ENCODE data around the gene CUL9.

CUL9 gene

DNA sequence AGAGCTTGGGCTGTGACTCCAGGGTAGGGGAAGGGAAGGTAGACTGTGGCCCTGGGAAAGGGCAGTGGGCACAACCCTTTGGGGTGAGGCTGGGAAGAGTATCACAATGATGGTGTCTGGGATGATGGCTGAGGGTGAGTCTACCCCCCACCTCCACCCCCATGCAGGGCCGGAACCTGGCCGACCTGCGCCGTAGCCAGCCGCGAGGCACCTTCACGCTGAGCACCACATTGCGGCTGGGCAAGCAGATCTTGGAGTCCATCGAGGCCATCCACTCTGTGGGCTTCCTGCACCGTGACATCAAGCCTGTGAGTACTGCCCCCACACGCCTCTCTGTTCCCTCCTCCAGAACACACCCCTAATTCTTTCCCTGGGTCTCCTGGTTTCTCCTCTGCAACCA is 71.4 kb downstream of the CUL9 start:
- Histone ChIP-seq H3K27ac (ENCODE audit: low read length) (no peak overlapping the region), H3K79me2 (ENCODE audit: low read length) (no peaks in the 10 kb centered on the region), H4K20me1 (ENCODE audit: insufficient read depth, low read length) (no peaks in the 10 kb centered on the region), H3K9me2 (replicated peaks; ENCODE audit: insufficient read depth, low read length) (no peaks in the 10 kb centered on the region), H3K27me3 (replicated peaks; ENCODE audit: insufficient read depth, low read length) (no peaks in the 10 kb centered on the region), H2AFZ (ENCODE audit: low read length) (no peak overlapping the region), H3K4me1 (ENCODE audit: low read length) (peaks cover 13% of the 10 kb centered on the region), H3K36me3 (replicated peaks; ENCODE audit: insufficient read depth, low read length) (no peaks in the 10 kb centered on the region), H3K4me3 (ENCODE audit: low read length) (no peak overlapping the region), H3K9ac (ENCODE audit: low read length) (no peak overlapping the region), H3F3A (ENCODE audit: insufficient read depth, low read length) (no peaks in the 10 kb centered on the region), H3K4me2 (ENCODE audit: low read depth, low read length) (no peak overlapping the region), H3K9me3 (replicated peaks; ENCODE audit: insufficient read depth, low read length) (no peaks in the 10 kb centered on the region)
- no peak for DNase-seq
- TF ChIP-seq EZH2phosphoT487 (IDR thresholded peaks at IDR 0.05; ENCODE audit: low read length) (no peak), EZH2 (optimal IDR thresholded peaks at IDR 0.05; ENCODE audit: low read depth, low read length) (no peak)
- TF ChIP-seq, protein P1, sequence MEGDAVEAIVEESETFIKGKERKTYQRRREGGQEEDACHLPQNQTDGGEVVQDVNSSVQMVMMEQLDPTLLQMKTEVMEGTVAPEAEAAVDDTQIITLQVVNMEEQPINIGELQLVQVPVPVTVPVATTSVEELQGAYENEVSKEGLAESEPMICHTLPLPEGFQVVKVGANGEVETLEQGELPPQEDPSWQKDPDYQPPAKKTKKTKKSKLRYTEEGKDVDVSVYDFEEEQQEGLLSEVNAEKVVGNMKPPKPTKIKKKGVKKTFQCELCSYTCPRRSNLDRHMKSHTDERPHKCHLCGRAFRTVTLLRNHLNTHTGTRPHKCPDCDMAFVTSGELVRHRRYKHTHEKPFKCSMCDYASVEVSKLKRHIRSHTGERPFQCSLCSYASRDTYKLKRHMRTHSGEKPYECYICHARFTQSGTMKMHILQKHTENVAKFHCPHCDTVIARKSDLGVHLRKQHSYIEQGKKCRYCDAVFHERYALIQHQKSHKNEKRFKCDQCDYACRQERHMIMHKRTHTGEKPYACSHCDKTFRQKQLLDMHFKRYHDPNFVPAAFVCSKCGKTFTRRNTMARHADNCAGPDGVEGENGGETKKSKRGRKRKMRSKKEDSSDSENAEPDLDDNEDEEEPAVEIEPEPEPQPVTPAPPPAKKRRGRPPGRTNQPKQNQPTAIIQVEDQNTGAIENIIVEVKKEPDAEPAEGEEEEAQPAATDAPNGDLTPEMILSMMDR (IDR thresholded peaks at IDR 0.05; ENCODE audit: low read length) = no peak

GRCh38 chr6:43254138-43254817 is 72.3 kb downstream of the CUL9 start:
- H3K79me2 ChIP-seq (ENCODE audit: low read length) = no peaks in the 10 kb centered on the region
- H3K9me2 ChIP-seq (replicated peaks; ENCODE audit: insufficient read depth, low read length) = no peaks in the 10 kb centered on the region
- TF ChIP-seq, protein P1 (IDR thresholded peaks at IDR 0.05; ENCODE audit: low read length) = no peak
- TF ChIP-seq EZH2 (optimal IDR thresholded peaks at IDR 0.05; ENCODE audit: low read depth, low read length) = no peak
- no peak for TF ChIP-seq EZH2phosphoT487 (IDR thresholded peaks at IDR 0.05; ENCODE audit: low read length)
- H3K27me3 ChIP-seq (replicated peaks; ENCODE audit: insufficient read depth, low read length) = no peaks in the 10 kb centered on the region
- no peaks in the 10 kb centered on the region for H3K36me3 ChIP-seq (replicated peaks; ENCODE audit: insufficient read depth, low read length)
- H3K4me2 ChIP-seq (ENCODE audit: low read depth, low read length) = no peak overlapping the region
- H3F3A ChIP-seq (ENCODE audit: insufficient read depth, low read length) = no peaks in the 10 kb centered on the region
- no peaks in the 10 kb centered on the region for H3K9me3 ChIP-seq (replicated peaks; ENCODE audit: insufficient read depth, low read length)
- H3K9ac ChIP-seq (ENCODE audit: low read length) = no peak overlapping the region
- H3K4me1 ChIP-seq (ENCODE audit: low read length) = peaks cover 13% of the 10 kb centered on the region
- no peak overlapping the region for H3K27ac ChIP-seq (ENCODE audit: low read length)
- DNase-seq = no peak
- H3K4me3 ChIP-seq (ENCODE audit: low read length) = no peak overlapping the region
- no peaks in the 10 kb centered on the region for H4K20me1 ChIP-seq (ENCODE audit: insufficient read depth, low read length)
- H2AFZ ChIP-seq (ENCODE audit: low read length) = no peak overlapping the region

- Histone ChIP-seq H3K27ac (ENCODE audit: low read length) (no peak overlapping the region), H3K4me1 (ENCODE audit: low read length) (peaks cover 13% of the 10 kb centered on the region), H2AFZ (ENCODE audit: low read length) (no peak overlapping the region), H3F3A (ENCODE audit: insufficient read depth, low read length) (no peaks in the 10 kb centered on the region), H3K9ac (ENCODE audit: low read length) (no peak overlapping the region), H3K36me3 (replicated peaks; ENCODE audit: insufficient read depth, low read length) (no peaks in the 10 kb centered on the region), H4K20me1 (ENCODE audit: insufficient read depth, low read length) (no peaks in the 10 kb centered on the region), H3K4me2 (ENCODE audit: low read depth, low read length) (no peak overlapping the region), H3K79me2 (ENCODE audit: low read length) (no peaks in the 10 kb centered on the region), H3K27me3 (replicated peaks; ENCODE audit: insufficient read depth, low read length) (no peaks in the 10 kb centered on the region), H3K9me2 (replicated peaks; ENCODE audit: insufficient read depth, low read length) (no peaks in the 10 kb centered on the region), H3K9me3 (replicated peaks; ENCODE audit: insufficient read depth, low read length) (no peaks in the 10 kb centered on the region), H3K4me3 (ENCODE audit: low read length) (no peak overlapping the region)
- TF ChIP-seq, protein P1 (IDR thresholded peaks at IDR 0.05; ENCODE audit: low read length) = no peak
- no peak for TF ChIP-seq EZH2 (optimal IDR thresholded peaks at IDR 0.05; ENCODE audit: low read depth, low read length)
- no peak for TF ChIP-seq EZH2phosphoT487 (IDR thresholded peaks at IDR 0.05; ENCODE audit: low read length)
- DNase-seq = no peak
Measured at GRCh38 chr6:43254846-43255245, 72.8 kb downstream of the CUL9 start.
